GM13976 (cell line): Measurements from ENCODE around the gene IFI35.

ENCODE experiments used
- DNase-seq: peaks from one replicate; pipeline ENCODE4 v3.0.0; 2012; ENCODE audit warnings: low spot score
- in situ Hi-C: fragments of 300-500 bp; cut with MboI; formaldehyde crosslinking; loops from one replicate; pipeline ENCODE4 v1.12.0; 2022; ENCODE audit warnings: low sequenced_read_pairs, mixed read lengths, inconsistent platforms; ENCODE audit not compliant: unreplicated experiment
- TF ChIP-seq, protein P1 (sequence below): IDR thresholded peaks from 2 replicates; pipeline ENCODE4 v1.5.1; 2012; ENCODE audit warnings: borderline replicate concordance, mild to moderate bottlenecking; ENCODE audit not compliant: insufficient read depth; ENCODE audit errors: extremely low read depth, missing control alignments, control extremely low read depth

Gene IFI35

DNA sequence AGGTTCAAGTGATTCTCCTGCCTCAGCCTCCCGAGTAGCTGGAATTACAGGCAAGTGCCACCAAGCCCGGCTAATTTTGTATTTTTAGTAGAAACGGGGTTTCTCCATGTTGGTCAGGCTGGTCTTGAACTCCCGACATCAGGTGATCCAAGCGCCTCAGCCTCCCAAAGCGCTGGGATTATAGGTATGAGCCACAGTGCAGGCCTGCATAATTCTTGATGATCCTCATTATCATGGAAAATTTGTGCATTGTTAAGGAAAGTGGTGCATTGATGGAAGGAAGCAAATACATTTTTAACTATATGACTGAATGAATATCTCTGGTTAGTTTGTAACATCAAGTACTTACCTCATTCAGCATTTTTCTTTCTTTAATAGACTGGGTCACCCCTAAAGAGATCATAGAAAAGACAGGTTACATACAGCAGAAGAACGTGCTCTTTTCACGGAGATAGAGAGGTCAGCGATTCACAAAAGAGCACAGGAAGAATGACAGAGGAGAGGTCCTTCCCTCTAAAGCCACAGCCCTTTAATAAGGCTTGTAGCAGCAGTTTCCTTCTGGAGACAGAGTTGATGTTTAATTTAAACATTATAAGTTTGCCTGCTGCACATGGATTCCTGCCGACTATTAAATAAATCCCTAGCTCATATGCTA lies 56.5 kb downstream of the IFI35 start:
- DNase-seq, result no peak
- in situ Hi-C loops, result no loop called here
- TF ChIP-seq, protein P1, sequence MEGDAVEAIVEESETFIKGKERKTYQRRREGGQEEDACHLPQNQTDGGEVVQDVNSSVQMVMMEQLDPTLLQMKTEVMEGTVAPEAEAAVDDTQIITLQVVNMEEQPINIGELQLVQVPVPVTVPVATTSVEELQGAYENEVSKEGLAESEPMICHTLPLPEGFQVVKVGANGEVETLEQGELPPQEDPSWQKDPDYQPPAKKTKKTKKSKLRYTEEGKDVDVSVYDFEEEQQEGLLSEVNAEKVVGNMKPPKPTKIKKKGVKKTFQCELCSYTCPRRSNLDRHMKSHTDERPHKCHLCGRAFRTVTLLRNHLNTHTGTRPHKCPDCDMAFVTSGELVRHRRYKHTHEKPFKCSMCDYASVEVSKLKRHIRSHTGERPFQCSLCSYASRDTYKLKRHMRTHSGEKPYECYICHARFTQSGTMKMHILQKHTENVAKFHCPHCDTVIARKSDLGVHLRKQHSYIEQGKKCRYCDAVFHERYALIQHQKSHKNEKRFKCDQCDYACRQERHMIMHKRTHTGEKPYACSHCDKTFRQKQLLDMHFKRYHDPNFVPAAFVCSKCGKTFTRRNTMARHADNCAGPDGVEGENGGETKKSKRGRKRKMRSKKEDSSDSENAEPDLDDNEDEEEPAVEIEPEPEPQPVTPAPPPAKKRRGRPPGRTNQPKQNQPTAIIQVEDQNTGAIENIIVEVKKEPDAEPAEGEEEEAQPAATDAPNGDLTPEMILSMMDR, result no peak
